SK-N-SH treated with all-trans-retinoic acid at 6 μM for 48 hours (cell line): ENCODE measurements around the gene NBPF15.
"Not testable (repeated sequence)": the region's sequence is repeated elsewhere in the genome, so short reads cannot be mapped to it uniquely, and the experiment has no call there.

ENCODE experiments used
- BACH2 ChIP-seq: fragments of 250-450 bp; sonication (Bioruptor Pico); IDR thresholded peaks from 2 replicates; pipeline ENCODE4 v1.9.0; 2021; ENCODE audit warnings: mild to moderate bottlenecking, borderline replicate concordance
- CREB5 ChIP-seq: fragments of 250-450 bp; sonication (Bioruptor Pico); IDR thresholded peaks from 2 replicates; pipeline ENCODE4 v1.5.1; 2020; ENCODE audit warnings: low read depth, mild to moderate bottlenecking, moderate library complexity
- CSDC2 ChIP-seq: fragments of 250-450 bp; sonication (Bioruptor Pico); IDR thresholded peaks from 2 replicates; pipeline ENCODE4 v1.5.0; 2020; ENCODE audit warnings: mild to moderate bottlenecking, moderate library complexity
- OSR1 ChIP-seq: fragments of 250-450 bp; sonication (Bioruptor Pico); IDR thresholded peaks from 2 replicates; pipeline ENCODE4 v1.8.0; 2022; ENCODE audit warnings: moderate library complexity, mild to moderate bottlenecking, inconsistent platforms
- RARB ChIP-seq: fragments of 250-450 bp; sonication (Bioruptor Pico); IDR thresholded peaks from 2 replicates; pipeline ENCODE4 v1.8.0; 2021; ENCODE audit warnings: mild to moderate bottlenecking, moderate library complexity
- TOX ChIP-seq: fragments of 250-450 bp; sonication (Bioruptor Pico); IDR thresholded peaks from 2 replicates; pipeline ENCODE4 v1.8.0; 2021; ENCODE audit warnings: mild to moderate bottlenecking, moderate library complexity, borderline replicate concordance
- ZNF70 ChIP-seq: fragments of 450-650 bp; formaldehyde crosslinking; IDR thresholded peaks from 2 replicates; pipeline ENCODE4 v1.5.0; 2020; ENCODE audit warnings: mild to moderate bottlenecking, moderate library complexity

GRCh38 chr1:144485048-144485993, 23.9 kb upstream of the NBPF15 start:
- TF ChIP-seq BACH2 (CRISPR knock-in tag); RARB; TOX (CRISPR knock-in tag); ZNF70 (CRISPR knock-in tag); CSDC2; CREB5; OSR1 (CRISPR knock-in tag): not testable (repeated sequence)
